Mesodermal cell (in vitro differentiated cells): ENCODE data around the gene THEMIS. TPM values are rescaled to one million over a fixed set of nuclear protein-coding genes. Genes with fewer than 3 reads are reported as not detected.

Experiments used
- H3K27ac ChIP-seq: 2 replicates; pipeline ENCODE4 v1.7.0; 2013; ENCODE audit warnings: mild to moderate bottlenecking, low read depth, low read length, moderate library complexity; ENCODE audit not compliant: severe bottlenecking
- H3K36me3 ChIP-seq: 2 replicates; pipeline ENCODE4 v1.7.1; 2013; ENCODE audit warnings: mild to moderate bottlenecking, low read length, moderate library complexity; ENCODE audit not compliant: control insufficient read depth, insufficient read depth
- H3K4me1 ChIP-seq: one replicate; pipeline ENCODE4 v1.7.1; 2013; ENCODE audit warnings: mild to moderate bottlenecking, low read length; ENCODE audit not compliant: insufficient read depth, control insufficient read depth, poor library complexity, severe bottlenecking
- H3K4me3 ChIP-seq: 2 replicates; pipeline ENCODE4 v1.7.0; 2013; ENCODE audit warnings: low read length, control low read depth, mild to moderate bottlenecking; ENCODE audit not compliant: insufficient read depth, poor library complexity, severe bottlenecking; ENCODE audit errors: extremely low read depth
- H3K9me3 ChIP-seq: 2 replicates; pipeline ENCODE4 v1.7.1; 2013; ENCODE audit warnings: mild to moderate bottlenecking, low read length, moderate library complexity; ENCODE audit not compliant: control insufficient read depth
- WGBS, 2 experiments: methylation state at CpG; one replicate each; pipeline ENCODE4 v1.1.5; 2013; ENCODE audit warnings: missing lambda C conversion rate in 2 of 2; ENCODE audit not compliant: insufficient coverage in 2 of 2; 5-methylcytosine and 5-hydroxymethylcytosine counted together
- polyA plus RNA-seq, 2 experiments: library from polyadenylated mRNA; stranded (reverse); fragments of 50-300 nt; gene quantifications; one replicate each; pipeline ENCODE4 v1.2.3, GENCODE V29; 2013

The THEMIS gene, protein sequence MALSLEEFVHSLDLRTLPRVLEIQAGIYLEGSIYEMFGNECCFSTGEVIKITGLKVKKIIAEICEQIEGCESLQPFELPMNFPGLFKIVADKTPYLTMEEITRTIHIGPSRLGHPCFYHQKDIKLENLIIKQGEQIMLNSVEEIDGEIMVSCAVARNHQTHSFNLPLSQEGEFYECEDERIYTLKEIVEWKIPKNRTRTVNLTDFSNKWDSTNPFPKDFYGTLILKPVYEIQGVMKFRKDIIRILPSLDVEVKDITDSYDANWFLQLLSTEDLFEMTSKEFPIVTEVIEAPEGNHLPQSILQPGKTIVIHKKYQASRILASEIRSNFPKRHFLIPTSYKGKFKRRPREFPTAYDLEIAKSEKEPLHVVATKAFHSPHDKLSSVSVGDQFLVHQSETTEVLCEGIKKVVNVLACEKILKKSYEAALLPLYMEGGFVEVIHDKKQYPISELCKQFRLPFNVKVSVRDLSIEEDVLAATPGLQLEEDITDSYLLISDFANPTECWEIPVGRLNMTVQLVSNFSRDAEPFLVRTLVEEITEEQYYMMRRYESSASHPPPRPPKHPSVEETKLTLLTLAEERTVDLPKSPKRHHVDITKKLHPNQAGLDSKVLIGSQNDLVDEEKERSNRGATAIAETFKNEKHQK
- not detected for polyA plus RNA-seq (2013, experiment 1 of 2)
- polyA plus RNA-seq (2013, experiment 2 of 2), result not detected

DNA sequence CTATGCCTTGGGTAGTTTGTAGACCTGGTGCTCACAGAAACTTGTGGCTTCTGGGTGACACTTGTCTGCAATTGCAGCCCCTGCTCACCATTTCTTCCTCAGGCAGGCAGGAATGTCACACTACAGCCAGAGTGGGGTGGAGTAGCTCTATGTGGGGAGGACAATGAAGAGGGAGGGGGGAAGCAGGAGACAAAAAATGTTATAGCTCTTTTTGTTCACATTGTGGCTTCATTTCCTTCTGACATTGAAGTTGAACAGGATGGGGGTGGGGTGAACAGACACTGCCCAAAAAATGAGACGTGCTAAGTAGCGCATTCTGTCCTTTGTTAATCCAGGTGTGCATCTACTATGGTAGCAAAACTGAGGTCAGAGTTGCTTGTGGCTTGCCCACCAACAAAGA, at the start of gene THEMIS:
Gene THEMIS (minus strand): TSS at position 124 of the 400 bp plus-strand sequence. CDS start 126 bp downstream, outside the sequence.
- no peak within 1 kb of the TSS for H3K27ac ChIP-seq
- 97 to 100% methylated on average over 2 of the region's 2 CpGs for WGBS, 2 experiments
- no peaks in the 10 kb centered on the region for H3K4me1 ChIP-seq
- H3K36me3 ChIP-seq, result no peaks in the 10 kb centered on the region
- H3K9me3 ChIP-seq, result no peaks in the 10 kb centered on the region
- H3K4me3 ChIP-seq, result no peak within 1 kb of the TSS

DNA sequence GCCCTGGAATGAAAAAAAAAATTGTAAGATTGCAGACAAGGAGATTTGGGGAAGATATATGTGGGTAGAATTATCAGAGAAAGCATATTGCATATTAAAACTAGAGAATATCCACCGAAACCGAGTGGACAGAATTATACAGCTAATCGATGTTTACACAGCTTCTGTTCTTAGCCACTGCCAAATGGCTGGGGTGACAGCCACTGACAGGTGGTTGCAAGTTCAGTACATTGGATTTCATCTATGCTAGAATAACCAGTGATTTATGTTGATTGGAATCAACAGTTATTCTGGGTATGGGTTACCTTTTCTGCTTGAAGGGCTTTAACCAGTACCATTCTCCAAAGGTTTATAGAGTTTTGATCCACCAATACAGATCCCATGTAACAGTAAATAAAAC, 48.4 kb upstream of the THEMIS start:
- H3K27ac ChIP-seq, result no peak overlapping the region
- H3K4me3 ChIP-seq, result no peak overlapping the region
- no peaks in the 10 kb centered on the region for H3K4me1 ChIP-seq
- H3K9me3 ChIP-seq, result no peaks in the 10 kb centered on the region
- no peaks in the 10 kb centered on the region for H3K36me3 ChIP-seq
- WGBS, 2 experiments, result 80 to 83% methylated on average over 1 of the region's 3 CpGs

DNA sequence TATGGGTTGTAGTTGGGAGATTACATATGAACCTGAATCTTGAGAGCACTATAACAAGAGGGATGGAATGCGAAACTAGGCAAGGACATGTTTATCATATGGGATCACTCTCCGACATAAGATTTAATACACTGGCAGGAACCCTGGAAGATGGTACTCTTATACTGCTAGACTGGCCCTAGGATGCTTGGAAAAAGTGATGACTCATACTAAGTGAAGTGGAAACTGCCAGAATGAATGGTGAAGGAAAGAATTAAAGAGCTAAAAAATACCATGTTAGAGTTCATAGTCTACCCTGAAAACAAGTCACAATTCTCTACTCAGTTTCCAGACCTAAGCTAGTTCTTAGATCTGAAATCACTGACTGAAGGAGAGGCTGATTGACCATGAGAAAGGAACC, 45.5 kb upstream of the THEMIS start:
- no peaks in the 10 kb centered on the region for H3K9me3 ChIP-seq
- WGBS, 2 experiments, result 100% methylated on average over 2 of the region's 2 CpGs
- no peak overlapping the region for H3K4me3 ChIP-seq
- no peaks in the 10 kb centered on the region for H3K4me1 ChIP-seq
- no peaks in the 10 kb centered on the region for H3K36me3 ChIP-seq
- H3K27ac ChIP-seq, result no peak overlapping the region

DNA sequence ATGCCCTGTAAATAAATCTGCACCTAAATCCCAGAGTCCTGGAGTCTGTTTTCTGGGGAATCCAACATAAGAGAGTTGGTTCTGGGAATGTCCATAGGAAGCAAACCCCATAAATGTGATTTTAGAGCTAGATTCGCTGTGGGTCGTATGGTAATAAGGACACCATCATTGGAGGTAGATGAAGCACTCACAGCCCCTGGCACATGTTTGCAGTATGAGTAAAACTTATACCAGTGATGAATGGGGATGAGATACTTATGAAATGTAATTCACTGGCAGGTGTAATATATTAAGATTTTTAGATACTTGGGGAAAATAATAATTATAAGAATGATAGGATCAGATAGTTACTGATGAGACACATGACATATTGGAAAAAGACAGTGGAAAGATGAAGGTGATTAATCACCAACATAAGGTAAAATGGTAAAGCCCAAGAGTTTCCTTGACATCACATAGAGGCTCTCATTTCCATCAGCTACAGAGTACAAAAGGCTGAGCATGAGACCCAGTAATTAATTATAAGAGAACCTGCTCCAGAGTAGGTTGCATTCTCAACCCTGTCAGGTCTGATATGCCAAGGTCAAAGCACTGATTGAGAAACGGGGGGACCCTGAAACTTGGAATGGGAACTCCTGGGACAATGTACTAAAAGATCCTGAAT, 44.7 kb upstream of the THEMIS start:
- 82 to 91% methylated on average over 3 of the region's 3 CpGs for WGBS, 2 experiments
- Histone ChIP-seq H3K4me1 (no peaks in the 10 kb centered on the region), H3K4me3 (no peak overlapping the region), H3K36me3 (no peaks in the 10 kb centered on the region), H3K27ac (no peak overlapping the region), H3K9me3 (no peaks in the 10 kb centered on the region)

DNA sequence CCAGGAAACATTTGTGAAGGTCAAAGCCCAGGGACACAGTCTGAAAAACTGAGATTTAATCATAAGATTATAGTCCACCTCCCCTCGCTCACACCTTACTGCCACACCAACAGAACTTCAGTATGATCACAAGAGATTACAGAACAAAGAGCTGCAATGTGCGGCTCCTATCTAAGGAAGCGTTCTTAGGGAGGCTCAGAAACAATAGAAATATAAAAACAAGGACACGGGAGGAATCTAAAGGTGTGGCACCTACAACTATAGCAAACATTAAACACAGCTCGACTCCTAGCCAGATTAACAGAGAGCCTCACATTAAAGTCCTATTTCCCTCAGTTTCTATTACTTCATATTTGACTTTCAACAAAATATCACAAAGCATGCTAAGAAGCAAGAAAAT, 40.4 kb upstream of the THEMIS start:
- Histone ChIP-seq H3K36me3 (no peaks in the 10 kb centered on the region), H3K27ac (no peak overlapping the region), H3K9me3 (no peaks in the 10 kb centered on the region), H3K4me1 (peaks cover 14% of the 10 kb centered on the region), H3K4me3 (no peak overlapping the region)
- 90 to 93% methylated on average over 2 of the region's 5 CpGs for WGBS, 2 experiments

DNA sequence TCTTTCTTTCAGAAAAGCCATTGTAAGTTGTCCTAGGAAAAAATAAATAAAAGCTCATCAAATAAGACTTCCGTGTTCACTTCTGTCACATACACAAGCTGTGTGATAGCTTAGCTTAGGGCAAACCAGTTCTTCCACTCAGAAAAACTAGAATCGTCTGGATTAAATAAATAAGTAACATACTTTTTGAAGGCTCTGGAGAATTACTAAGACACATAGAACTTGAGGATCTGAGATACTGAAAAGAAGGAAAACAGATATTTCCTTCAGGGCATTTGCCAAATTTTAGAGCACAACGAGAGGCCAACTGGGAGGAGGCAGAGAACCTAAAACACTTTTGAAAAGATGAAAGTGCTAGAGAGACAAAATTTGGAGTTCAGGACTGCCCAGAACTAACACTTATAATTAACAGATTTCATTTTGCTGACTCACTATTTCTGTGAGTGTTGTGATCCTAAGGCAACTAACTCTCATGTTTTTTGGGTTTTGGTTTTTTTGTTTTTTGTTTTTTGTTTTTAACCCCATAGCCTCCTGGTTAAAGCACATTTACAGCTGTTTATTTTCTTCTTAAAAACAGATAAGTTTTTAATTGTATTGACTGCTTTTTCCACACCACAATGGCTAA, 38.7 kb upstream of the THEMIS start:
- Histone ChIP-seq H3K9me3 (no peaks in the 10 kb centered on the region), H3K36me3 (no peaks in the 10 kb centered on the region), H3K4me1 (peaks cover 14% of the 10 kb centered on the region), H3K27ac (peak overlapping the region; percentile 20), H3K4me3 (no peak overlapping the region)
- WGBS, 2 experiments, result 60 to 63% methylated on average over 1 of the region's 3 CpGs

DNA sequence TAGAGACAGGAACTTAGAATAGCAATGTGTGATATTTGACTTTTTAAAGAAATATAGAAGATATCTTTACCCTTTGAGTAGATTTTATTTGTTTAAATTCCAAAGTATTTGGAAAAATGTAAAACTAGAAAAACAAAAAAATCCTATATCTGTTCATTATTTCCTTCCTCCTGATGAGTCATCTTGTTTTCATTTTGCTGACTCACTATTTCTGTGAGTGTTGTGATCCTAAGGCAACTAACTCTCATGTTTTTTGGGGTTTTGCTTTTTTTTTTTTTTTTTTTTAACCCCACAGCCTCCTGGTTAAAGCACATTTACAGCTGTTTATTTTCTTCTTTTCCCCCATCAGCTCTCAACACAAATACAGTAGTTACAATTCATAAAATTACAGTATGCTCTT, 37.8 kb upstream of the THEMIS start:
- H3K9me3 ChIP-seq, result no peaks in the 10 kb centered on the region
- H3K36me3 ChIP-seq, result no peaks in the 10 kb centered on the region
- peaks cover 14% of the 10 kb centered on the region for H3K4me1 ChIP-seq
- H3K27ac ChIP-seq, result peak overlapping the region; percentile 20
- no peak overlapping the region for H3K4me3 ChIP-seq

DNA sequence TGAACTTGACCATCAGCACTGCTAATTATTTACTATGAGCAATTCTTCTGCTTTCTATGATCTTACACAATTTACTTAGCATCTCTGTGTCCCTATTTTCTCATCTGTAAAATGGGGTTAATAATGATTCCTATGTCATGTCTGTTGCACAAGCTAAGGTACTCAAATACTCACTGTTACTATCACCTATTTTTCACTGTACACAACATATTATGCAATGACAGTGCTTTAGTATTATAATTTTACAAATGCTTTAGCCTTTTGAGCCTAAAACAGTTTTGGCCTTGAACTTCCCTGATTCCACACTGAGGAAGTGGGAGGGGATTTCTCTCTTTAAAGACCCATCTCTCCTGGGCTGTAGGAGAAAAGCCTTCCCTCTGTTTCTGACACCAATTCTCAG, 36.9 kb upstream of the THEMIS start:
- H3K9me3 ChIP-seq, result peaks cover 5% of the 10 kb centered on the region
- H3K36me3 ChIP-seq, result no peaks in the 10 kb centered on the region
- H3K4me1 ChIP-seq, result peaks cover 14% of the 10 kb centered on the region
- H3K4me3 ChIP-seq, result no peak overlapping the region
- no peak overlapping the region for H3K27ac ChIP-seq

DNA sequence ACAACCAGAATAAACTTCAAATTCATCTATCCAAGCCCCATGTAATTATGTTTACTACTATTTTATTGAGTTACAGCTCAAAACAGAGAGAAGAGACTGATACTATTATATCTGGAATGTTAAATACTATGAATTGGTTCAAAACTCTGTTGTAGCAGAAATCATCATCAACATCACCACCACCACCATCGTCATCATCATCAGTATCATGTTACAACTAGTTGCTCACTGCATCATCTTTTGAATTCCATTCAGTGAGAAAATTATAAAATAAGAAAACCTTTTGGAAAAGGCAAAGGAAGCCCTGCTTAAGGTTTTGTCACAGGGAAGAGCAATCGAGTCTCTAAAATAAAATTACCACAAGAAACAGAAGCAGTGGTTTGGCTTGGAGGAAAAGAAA, 36.2 kb upstream of the THEMIS start:
- no peak overlapping the region for H3K4me3 ChIP-seq

DNA sequence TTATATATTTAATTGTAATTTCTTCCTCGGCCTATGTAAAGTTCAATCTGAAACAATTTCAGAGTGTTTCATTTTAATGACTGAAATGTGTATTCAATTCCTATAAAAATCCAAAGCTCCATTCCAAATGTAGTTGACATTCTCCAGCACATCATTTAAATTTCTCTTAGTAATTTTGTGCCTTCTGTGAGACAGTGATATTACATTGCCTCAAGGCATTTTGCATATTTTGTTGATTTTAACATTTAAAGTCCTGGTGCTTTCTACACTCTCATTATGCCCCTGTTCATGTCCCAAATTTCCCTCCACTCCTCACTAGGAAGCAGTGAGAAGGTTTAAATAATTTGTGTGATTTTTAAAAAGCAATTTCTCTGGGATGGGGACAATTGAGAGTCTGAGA, 34.1 kb upstream of the THEMIS start:
- peaks cover 10% of the 10 kb centered on the region for H3K4me1 ChIP-seq
- H3K36me3 ChIP-seq, result no peaks in the 10 kb centered on the region
- peaks cover 9% of the 10 kb centered on the region for H3K9me3 ChIP-seq
- no peak overlapping the region for H3K27ac ChIP-seq
- WGBS, 2 experiments, result no CpG with 5 or more reads among the region's 1 CpG
- H3K4me3 ChIP-seq, result no peak overlapping the region

More for the DNA sequence above, 36.2 kb upstream of the THEMIS start:
- H3K4me1 ChIP-seq, result peaks cover 14% of the 10 kb centered on the region
- no peaks in the 10 kb centered on the region for H3K36me3 ChIP-seq
- no CpG with 5 or more reads among the region's 2 CpGs for WGBS, 2 experiments
- H3K9me3 ChIP-seq, result peaks cover 9% of the 10 kb centered on the region
- no peak overlapping the region for H3K27ac ChIP-seq
